ENCODE measurements around the gene MLF1. TPM values are rescaled to one million over a fixed set of nuclear protein-coding genes. Genes with fewer than 3 reads are reported as not detected.

The MLF1 gene
- total RNA-seq, 2 donors from 2014 or later: 1.2 to 1.7 TPM

GRCh38 chr3:158568784-158569183 lies 2.2 kb upstream of the MLF1 start:
- Mint-ChIP-seq H3K9me3 (peaks cover 8 to 9% of the 10 kb centered on the region in 2 donors), H3K27ac (no peak overlapping the region), H3K36me3 (peaks cover 6 to 10% of the 10 kb centered on the region in 2 donors)
- no peak for ATAC-seq
- DNase-seq (ENCODE audit: low spot score in 2 of 2): no peak

- peaks cover 6 to 10% of the 10 kb centered on the region in 2 donors for H3K36me3 Mint-ChIP-seq
- H3K27ac Mint-ChIP-seq: no peak overlapping the region
- H3K9me3 Mint-ChIP-seq: peaks cover 8 to 9% of the 10 kb centered on the region in 2 donors
- ATAC-seq (no peak), DNase-seq (ENCODE audit: low spot score in 2 of 2) (no peak)
Observed at GRCh38 chr3:158569794-158570193, 1.2 kb upstream of the MLF1 start.

- ATAC-seq (no peak), DNase-seq (ENCODE audit: low spot score in 2 of 2) (no peak)
- peaks cover 3 to 5% of the 10 kb centered on the region in 2 donors for H3K9me3 Mint-ChIP-seq
- H3K36me3 Mint-ChIP-seq: peaks cover 6 to 10% of the 10 kb centered on the region in 2 donors
- H3K27ac Mint-ChIP-seq: no peak overlapping the region
Observed at GRCh38 chr3:158571969-158572765, 1.2 kb downstream of the MLF1 start.

GRCh38 chr3:158572766-158573060 lies 1.7 kb downstream of the MLF1 start:
- ATAC-seq (no peak), DNase-seq (ENCODE audit: low spot score in 2 of 2) (no peak)
- H3K9me3 Mint-ChIP-seq: peaks cover 3 to 5% of the 10 kb centered on the region in 2 donors
- H3K27ac Mint-ChIP-seq: no peak overlapping the region
- H3K36me3 Mint-ChIP-seq: peaks cover 6 to 10% of the 10 kb centered on the region in 2 donors

- no peak for DNase-seq (ENCODE audit: low spot score in 2 of 2)
- ATAC-seq: no peak
- peaks cover 6 to 10% of the 10 kb centered on the region in 2 donors for H3K36me3 Mint-ChIP-seq
- peaks cover 3 to 5% of the 10 kb centered on the region in 2 donors for H3K9me3 Mint-ChIP-seq
- no peak overlapping the region for H3K27ac Mint-ChIP-seq
Observed at GRCh38 chr3:158573714-158574113, 2.7 kb downstream of the MLF1 start.

- DNase-seq (ENCODE audit: low spot score in 2 of 2): no peak
- ATAC-seq: no peak
- Mint-ChIP-seq H3K27ac (no peak overlapping the region), H3K9me3 (peaks cover 3 to 5% of the 10 kb centered on the region in 2 donors), H3K36me3 (peaks cover 6 to 10% of the 10 kb centered on the region in 2 donors)
Observed at GRCh38 chr3:158574646-158575045, 3.7 kb downstream of the MLF1 start.

- Mint-ChIP-seq H3K27ac (no peak overlapping the region), H3K9me3 (no peaks in the 10 kb centered on the region), H3K36me3 (no peaks in the 10 kb centered on the region)
- ATAC-seq (no peak), DNase-seq (ENCODE audit: low spot score in 2 of 2) (no peak)
Observed at GRCh38 chr3:158590223-158590622, 19.2 kb downstream of the MLF1 start.

- H3K36me3 Mint-ChIP-seq: no peaks in the 10 kb centered on the region
- H3K27ac Mint-ChIP-seq: no peak overlapping the region
- no peak for ATAC-seq
- no peak for DNase-seq (ENCODE audit: low spot score in 2 of 2)
- no peaks in the 10 kb centered on the region for H3K9me3 Mint-ChIP-seq
Observed at GRCh38 chr3:158600787-158601186, 29.8 kb downstream of the MLF1 start.

GRCh38 chr3:158602227-158602626 lies 31.2 kb downstream of the MLF1 start:
- no peak for ATAC-seq
- no peaks in the 10 kb centered on the region for H3K36me3 Mint-ChIP-seq

GRCh38 chr3:158617982-158618875 lies 47.2 kb downstream of the MLF1 start:
- DNase-seq (ENCODE audit: low spot score in 2 of 2) (no peak), ATAC-seq (no peak)
- Mint-ChIP-seq H3K36me3 (peaks cover 8 to 11% of the 10 kb centered on the region in 2 donors), H3K9me3 (peaks cover 0 to 8% of the 10 kb centered on the region in 2 donors), H3K27ac (no peak overlapping the region)

More at GRCh38 chr3:158602227-158602626, 31.2 kb downstream of the MLF1 start:
- Mint-ChIP-seq H3K27ac (no peak overlapping the region), H3K9me3 (no peaks in the 10 kb centered on the region)
- DNase-seq (ENCODE audit: low spot score in 2 of 2): no peak

GRCh38 chr3:158625881-158626280 lies 54.9 kb downstream of the MLF1 start:
- peaks cover 8 to 9% of the 10 kb centered on the region in 2 donors for H3K36me3 Mint-ChIP-seq
- ATAC-seq (no peak), DNase-seq (ENCODE audit: low spot score in 2 of 2) (no peak)
- no peak overlapping the region for H3K27ac Mint-ChIP-seq
- H3K9me3 Mint-ChIP-seq: peaks cover 0 to 4% of the 10 kb centered on the region in 2 donors

- ATAC-seq: no peak
- Mint-ChIP-seq H3K27ac (no peak overlapping the region), H3K36me3 (no peaks in the 10 kb centered on the region), H3K9me3 (peaks cover 0 to 4% of the 10 kb centered on the region in 2 donors)
- DNase-seq (ENCODE audit: low spot score in 2 of 2): no peak
Observed at GRCh38 chr3:158631981-158632380, 61.0 kb downstream of the MLF1 start.

- Mint-ChIP-seq H3K27ac (no peak overlapping the region), H3K36me3 (peaks cover 0 to 8% of the 10 kb centered on the region in 2 donors), H3K9me3 (peaks cover 0 to 4% of the 10 kb centered on the region in 2 donors)
- no peak for DNase-seq (ENCODE audit: low spot score in 2 of 2)
- ATAC-seq: no peak
Observed at GRCh38 chr3:158640646-158641045, 69.7 kb downstream of the MLF1 start.

GRCh38 chr3:158642005-158642404 lies 71.0 kb downstream of the MLF1 start:
- peaks cover 0 to 8% of the 10 kb centered on the region in 2 donors for H3K36me3 Mint-ChIP-seq
- H3K9me3 Mint-ChIP-seq: no peaks in the 10 kb centered on the region
- no peak overlapping the region for H3K27ac Mint-ChIP-seq
- ATAC-seq: no peak
- no peak for DNase-seq (ENCODE audit: low spot score in 2 of 2)

GRCh38 chr3:158642474-158643210 lies 71.6 kb downstream of the MLF1 start:
- H3K27ac Mint-ChIP-seq: no peak overlapping the region
- peaks cover under 1 to 8% of the 10 kb centered on the region in 2 donors for H3K36me3 Mint-ChIP-seq
- no peak for ATAC-seq

GRCh38 chr3:158644345-158644908 lies 73.4 kb downstream of the MLF1 start, which contains the start of gene GFM1:
Gene GFM1 (plus strand): TSS chr3:158644527. CDS start chr3:158644635, 108 bp downstream.
- peak; percentile 98 for ATAC-seq
- H3K27ac Mint-ChIP-seq: peak within 1 kb of the TSS; percentile 85 to 97
- H3K36me3 Mint-ChIP-seq: peaks cover 10 to 13% of the 10 kb centered on the region in 2 donors
- peak; percentile 85 to 93 for DNase-seq (ENCODE audit: low spot score in 2 of 2)
- no peaks in the 10 kb centered on the region for H3K9me3 Mint-ChIP-seq

More at GRCh38 chr3:158642474-158643210, 71.6 kb downstream of the MLF1 start:
- H3K9me3 Mint-ChIP-seq: no peaks in the 10 kb centered on the region
- no peak for DNase-seq (ENCODE audit: low spot score in 2 of 2)
